ENCODE measurements around the gene PFN3.
"Not testable (repeated sequence)": the region's sequence is repeated elsewhere in the genome, so short reads cannot be mapped to it uniquely, and the experiment has no call there.

Gene PFN3

GRCh38 chr5:177361418-177362291, 38.8 kb downstream of the PFN3 start:
- no peak for DNase-seq (ENCODE audit: low read depth, low spot score)

- not testable (repeated sequence) for DNase-seq (ENCODE audit: low read depth, low spot score)
Measured at GRCh38 chr5:177360740-177361139, 39.7 kb downstream of the PFN3 start.

GRCh38 chr5:177359860-177360259, 40.6 kb downstream of the PFN3 start:
- no peak for DNase-seq (ENCODE audit: low read depth, low spot score)

- no peak for DNase-seq (ENCODE audit: low read depth, low spot score)
Measured at GRCh38 chr5:177359451-177359851, 41.0 kb downstream of the PFN3 start.

GRCh38 chr5:177358370-177358819, 42.1 kb downstream of the PFN3 start:
- no peak for DNase-seq (ENCODE audit: low read depth, low spot score)

GRCh38 chr5:177357459-177358351, 42.8 kb downstream of the PFN3 start, which contains the start of gene RGS14:
RGS14 (plus strand) TSS chr5:177357924; CDS start chr5:177358025, 101 bp downstream.
- no peak for DNase-seq (ENCODE audit: low read depth, low spot score)

- no peak for DNase-seq (ENCODE audit: low read depth, low spot score)
Measured at GRCh38 chr5:177357146-177357458, 43.4 kb downstream of the PFN3 start.

- no peak for DNase-seq (ENCODE audit: low read depth, low spot score)
Measured at GRCh38 chr5:177356746-177357145, 43.7 kb downstream of the PFN3 start.

GRCh38 chr5:177355868-177356168, 44.6 kb downstream of the PFN3 start:
- no peak for DNase-seq (ENCODE audit: low read depth, low spot score)

GRCh38 chr5:177355162-177355867, 45.1 kb downstream of the PFN3 start:
- DNase-seq (ENCODE audit: low read depth, low spot score), result no peak

- no peak for DNase-seq (ENCODE audit: low read depth, low spot score)
Measured at GRCh38 chr5:177354711-177355110, 45.8 kb downstream of the PFN3 start.

- DNase-seq (ENCODE audit: low read depth, low spot score), result no peak
Measured at GRCh38 chr5:177354256-177354655, 46.2 kb downstream of the PFN3 start.

- DNase-seq (ENCODE audit: low read depth, low spot score), result no peak
Measured at GRCh38 chr5:177353093-177353492, 47.4 kb downstream of the PFN3 start.

GRCh38 chr5:177351392-177352329, 48.8 kb downstream of the PFN3 start, which contains the start of gene LMAN2:
LMAN2 (minus strand) TSS chr5:177351668; CDS start chr5:177351647, 21 bp downstream.
- DNase-seq (ENCODE audit: low read depth, low spot score), result peak; percentile 89

GRCh38 chr5:177350776-177351391, 49.6 kb downstream of the PFN3 start:
- DNase-seq (ENCODE audit: low read depth, low spot score), result no peak
